HEK293T (cell line): ENCODE results near the gene MYLK3.
"Not testable (repeated sequence)": the region's sequence is repeated elsewhere in the genome, so short reads cannot be mapped to it uniquely, and the experiment has no call there.

Experiments used
- CTCF ChIA-PET: fragments of 350-600 bp; formaldehyde crosslinking; extraction: SDS; loops from one replicate; lab custom pipeline; 2021; ENCODE audit warnings: antibody characterized with exemption, inconsistent platforms; lab: Yijun Ruan, JAX
- POLR2A ChIA-PET: fragments of 350-600 bp; formaldehyde crosslinking; extraction: SDS; loops from one replicate; lab custom pipeline; 2020; ENCODE audit warnings: antibody characterized with exemption, inconsistent platforms; lab: Yijun Ruan, JAX
- DNase-seq: peaks from one replicate; pipeline ENCODE4 v3.0.0; 2012; ENCODE audit warnings: mixed read lengths; ENCODE audit errors: extremely low spot score
- ARNT ChIP-seq: fragments of 450-650 bp; IDR thresholded peaks from 2 replicates; pipeline ENCODE4 v1.6.1; 2017; ENCODE audit warnings: mild to moderate bottlenecking
- BHLHE40 ChIP-seq: fragments of 450-650 bp; IDR thresholded peaks from 2 replicates; pipeline ENCODE4 v1.6.1; 2016; ENCODE audit warnings: mild to moderate bottlenecking, moderate library complexity, borderline replicate concordance
- CTBP1 ChIP-seq: fragments of 450-650 bp; IDR thresholded peaks from 2 replicates; pipeline ENCODE4 v1.6.1; 2016; ENCODE audit warnings: borderline replicate concordance
- ELF4 ChIP-seq: fragments of 450-650 bp; IDR thresholded peaks from 2 replicates; pipeline ENCODE4 v1.6.1; 2017; ENCODE audit warnings: antibody characterized with exemption
- FOXA1 ChIP-seq: fragments of 450-650 bp; IDR thresholded peaks from 2 replicates; pipeline ENCODE4 v1.6.1; 2016; ENCODE audit warnings: mild to moderate bottlenecking
- FOXK2 ChIP-seq: fragments of 450-650 bp; IDR thresholded peaks from 2 replicates; pipeline ENCODE4 v1.6.1; 2016; ENCODE audit warnings: mild to moderate bottlenecking
- FOXM1 ChIP-seq: fragments of 450-650 bp; IDR thresholded peaks from 2 replicates; pipeline ENCODE4 v1.6.1; 2017; ENCODE audit warnings: mild to moderate bottlenecking, borderline replicate concordance
- HDGF ChIP-seq: fragments of 450-650 bp; IDR thresholded peaks from 2 replicates; pipeline ENCODE4 v1.6.1; 2017; ENCODE audit warnings: antibody characterized with exemption, borderline replicate concordance
- L3MBTL2 ChIP-seq: fragments of 450-650 bp; conservative IDR thresholded peaks from 2 replicates; pipeline ENCODE4 v1.6.1; 2016; ENCODE audit warnings: mild to moderate bottlenecking
- LEF1 ChIP-seq: fragments of 450-650 bp; IDR thresholded peaks from 2 replicates; pipeline ENCODE4 v1.6.1; 2017; ENCODE audit warnings: mild to moderate bottlenecking, borderline replicate concordance
- NFRKB ChIP-seq: fragments of 450-650 bp; IDR thresholded peaks from 2 replicates; pipeline ENCODE4 v1.6.1; 2016; ENCODE audit warnings: mild to moderate bottlenecking, moderate library complexity
- PKNOX1 ChIP-seq: fragments of 450-650 bp; IDR thresholded peaks from 2 replicates; pipeline ENCODE4 v1.6.1; 2016
- SP1 ChIP-seq: fragments of 450-650 bp; IDR thresholded peaks from 2 replicates; pipeline ENCODE4 v1.6.1; 2017
- SUZ12 ChIP-seq: fragments of 450-650 bp; IDR thresholded peaks from 2 replicates; pipeline ENCODE4 v1.6.1; 2016; ENCODE audit warnings: mild to moderate bottlenecking
- TARDBP ChIP-seq: fragments of 450-650 bp; IDR thresholded peaks from 2 replicates; pipeline ENCODE4 v1.6.1; 2016
- ZNF384 ChIP-seq: fragments of 450-650 bp; IDR thresholded peaks from 2 replicates; pipeline ENCODE4 v1.6.1; 2016

The MYLK3 gene

GRCh38 chr16:46789499-46790414 is 41.6 kb upstream of the MYLK3 start:
- POLR2A ChIA-PET: interaction anchor here (0.6 to 1.3 kb wide), 8 partner anchors 9 to 104 kb away, joined by 3 to 8 read pairs (median 4); no protein-coding TSS in a partner anchor
- CTCF ChIA-PET: interaction anchor here (0.5 to 1.0 kb wide), 4 partner anchors 12 to 196 kb away, joined by 3 to 6 read pairs (median 4); no protein-coding TSS in a partner anchor
- DNase-seq: peak; percentile 83
- TF ChIP-seq SP1 (no peak), PKNOX1 (no peak), NFRKB (no peak), L3MBTL2 (peak; percentile 50; the same call in 1 of the 2 replicates), LEF1 (no peak), FOXM1 (no peak), HDGF (no peak)

- no peak for DNase-seq
- CTCF ChIA-PET: no interaction called here
- POLR2A ChIA-PET: no interaction called here
- TF ChIP-seq BHLHE40 (no peak), HDGF (no peak), ELF4 (no peak)
Observed at GRCh38 chr16:46788891-46789474, 40.8 kb upstream of the MYLK3 start.

GRCh38 chr16:46787909-46788308 is 39.8 kb upstream of the MYLK3 start:
- ChIA-PET CTCF (no interaction called here), POLR2A (interaction anchor here (0.7 kb wide), 1 partner anchor 48 kb away, joined by 3 read pairs; no protein-coding TSS in a partner anchor)
- TF ChIP-seq SUZ12: no peak
- no peak for TF ChIP-seq CTBP1
- TF ChIP-seq ARNT: no peak
- TF ChIP-seq L3MBTL2: no peak
- TF ChIP-seq ELF4: no peak
- TF ChIP-seq BHLHE40: no peak
- TF ChIP-seq LEF1: no peak
- TF ChIP-seq ZNF384: no peak; the same call in 1 of the 2 replicates
- TF ChIP-seq HDGF: no peak
- no peak for DNase-seq

GRCh38 chr16:46785076-46785845 is 37.1 kb upstream of the MYLK3 start:
- CTCF ChIA-PET: interaction anchor here (0.6 kb wide), 1 partner anchor 10 kb away, joined by 6 read pairs; no protein-coding TSS in a partner anchor

GRCh38 chr16:46784569-46784968 is 36.4 kb upstream of the MYLK3 start:
- ChIA-PET POLR2A (interaction anchor here (1.0 kb wide), 1 partner anchor 21 kb away, joined by 3 read pairs; no protein-coding TSS in a partner anchor), CTCF (interaction anchor here (0.6 kb wide), 1 partner anchor 10 kb away, joined by 6 read pairs; no protein-coding TSS in a partner anchor)
- not testable (repeated sequence) for DNase-seq

More at GRCh38 chr16:46785076-46785845, 37.1 kb upstream of the MYLK3 start:
- POLR2A ChIA-PET: interaction anchor here (1.0 kb wide), 1 partner anchor 22 kb away, joined by 3 read pairs; no protein-coding TSS in a partner anchor
- TF ChIP-seq SP1 (no peak), FOXA1 (no peak), SUZ12 (no peak), ZNF384 (no peak), TARDBP (no peak), ELF4 (no peak), FOXK2 (no peak), CTBP1 (no peak), ARNT (no peak), HDGF (no peak), LEF1 (no peak), PKNOX1 (no peak), NFRKB (no peak), L3MBTL2 (no peak), BHLHE40 (no peak), FOXM1 (no peak)
- DNase-seq: no peak

GRCh38 chr16:46783800-46784199 is 35.7 kb upstream of the MYLK3 start:
- CTCF ChIA-PET: no interaction called here

More at GRCh38 chr16:46783800-46784199, 35.7 kb upstream of the MYLK3 start:
- no peak for TF ChIP-seq SP1
- TF ChIP-seq FOXK2: no peak
- TF ChIP-seq PKNOX1: no peak
- no peak for TF ChIP-seq FOXM1
- TF ChIP-seq ARNT: no peak
- no peak for TF ChIP-seq ZNF384
- DNase-seq: no peak
- POLR2A ChIA-PET: no interaction called here
